GM23338 (cell line): Measurements from ENCODE around the gene NDUFAF8. TPM values are rescaled to one million over a fixed set of nuclear protein-coding genes. Genes with fewer than 3 reads are reported as not detected.
A peak's percentile ranks its signal among the peaks of the same experiment; 100 is the strongest.

ENCODE experiments used
- ATAC-seq: fragments of 200-7000 bp; cut with Tn5 transposase; 3 replicates; pipeline ENCODE4 v1.9.1; 2020
- DNase-seq: peaks from one replicate; pipeline ENCODE4 v3.0.0-alpha.2; 2015; ENCODE audit warnings: low spot score
- H2AFZ ChIP-seq: fragments of 200-600 bp; sonication (generic); 2 replicates; pipeline ENCODE4 v1.8.0; 2016; ENCODE audit warnings: antibody characterized with exemption, mild to moderate bottlenecking, moderate library complexity
- H3F3A ChIP-seq: fragments of 200-600 bp; sonication (generic); replicated peaks from 2 replicates; pipeline ENCODE4 v1.8.0; 2017; ENCODE audit warnings: antibody characterized with exemption, mixed run types, low read depth
- H3K27ac ChIP-seq: fragments of 200-600 bp; sonication (generic); 2 replicates; pipeline ENCODE4 v1.6.1; 2016; ENCODE audit warnings: low read depth
- H3K27me3 ChIP-seq: fragments of 200-600 bp; sonication (generic); 2 replicates; pipeline ENCODE4 v1.8.0; 2016; ENCODE audit warnings: mild to moderate bottlenecking, mixed run types, moderate library complexity; ENCODE audit not compliant: insufficient read depth
- H3K36me3 ChIP-seq: fragments of 200-600 bp; sonication (generic); 2 replicates; pipeline ENCODE4 v1.8.0; 2016; ENCODE audit warnings: mild to moderate bottlenecking; ENCODE audit not compliant: insufficient read depth
- H3K4me1 ChIP-seq: fragments of 200-600 bp; sonication (generic); 2 replicates; pipeline ENCODE4 v1.8.0; 2016; ENCODE audit warnings: mild to moderate bottlenecking, moderate library complexity; ENCODE audit not compliant: insufficient read depth
- H3K4me2 ChIP-seq: fragments of 200-600 bp; sonication (generic); 2 replicates; pipeline ENCODE4 v1.7.1; 2017; ENCODE audit warnings: mixed run types
- H3K4me3 ChIP-seq: fragments of 200-600 bp; sonication (generic); 2 replicates; pipeline ENCODE4 v1.6.1; 2016; ENCODE audit warnings: mixed run types
- H3K79me2 ChIP-seq: fragments of 200-600 bp; sonication (generic); replicated peaks from 2 replicates; pipeline ENCODE4 v1.8.0; 2017; ENCODE audit warnings: mild to moderate bottlenecking; ENCODE audit not compliant: insufficient read depth
- H3K9me2 ChIP-seq: fragments of 200-600 bp; sonication (generic); 2 replicates; pipeline ENCODE4 v1.8.0; 2017; ENCODE audit not compliant: insufficient read depth
- H4K20me1 ChIP-seq: fragments of 200-600 bp; sonication (generic); replicated peaks from 2 replicates; pipeline ENCODE4 v1.8.0; 2017; ENCODE audit warnings: mild to moderate bottlenecking; ENCODE audit not compliant: insufficient read depth
- H3K27ac Mint-ChIP-seq: 2 replicates; pipeline ENCODE4 v1.8.0; 2020; ENCODE audit warnings: inconsistent platforms, mild to moderate bottlenecking, moderate library complexity, mixed read lengths
- H3K27me3 Mint-ChIP-seq: 3 replicates; pipeline ENCODE4 v1.8.0; 2022; ENCODE audit warnings: low read depth, mild to moderate bottlenecking, moderate library complexity, mixed read lengths, inconsistent platforms; ENCODE audit not compliant: insufficient read depth, poor library complexity
- H3K36me3 Mint-ChIP-seq: 3 replicates; pipeline ENCODE4 v1.8.0; 2021; ENCODE audit warnings: low read depth, mild to moderate bottlenecking, inconsistent platforms, moderate library complexity, mixed read lengths
- H3K4me1 Mint-ChIP-seq: 3 replicates; pipeline ENCODE4 v1.8.0; 2020; ENCODE audit warnings: mild to moderate bottlenecking, inconsistent platforms, mixed read lengths
- H3K4me3 Mint-ChIP-seq: 3 replicates; pipeline ENCODE4 v1.8.0; 2021; ENCODE audit warnings: moderate library complexity, mild to moderate bottlenecking, inconsistent platforms, mixed read lengths
- H3K9me3 Mint-ChIP-seq: 3 replicates; pipeline ENCODE4 v1.8.0; 2020; ENCODE audit warnings: moderate library complexity, mild to moderate bottlenecking, inconsistent platforms, mixed read lengths
- EZH2 ChIP-seq: fragments of 200-600 bp; sonication (generic); IDR thresholded peaks from one replicate; pipeline ENCODE4 v1.8.0; 2017; ENCODE audit warnings: antibody characterized with exemption, mild to moderate bottlenecking, low read depth; ENCODE audit not compliant: unreplicated experiment
- EZH2phosphoT487 ChIP-seq: fragments of 200-600 bp; sonication (generic); IDR thresholded peaks from one replicate; pipeline ENCODE4 v1.8.1; 2018; ENCODE audit warnings: antibody characterized with exemption; ENCODE audit not compliant: unreplicated experiment
- POLR2AphosphoS5 ChIP-seq: IDR thresholded peaks from 2 replicates; pipeline ENCODE4 v1.6.1; 2016; ENCODE audit warnings: antibody characterized with exemption, low read depth
- polyA plus RNA-seq: library from polyadenylated mRNA; unstranded; fragments of >200 nt; fragmentation: Nextera tagmentation; extraction: Ambion mirVana; gene quantifications from 2 replicates; pipeline ENCODE4 v1.2.1, GENCODE V29; 2016
- total RNA-seq: library from RNA; depleted of rRNA; stranded (reverse); fragments of >200 nt; shearing (Covaris generic); gene quantifications from 2 replicates; pipeline ENCODE4 v1.2.3, GENCODE V29; 2014
- TF ChIP-seq, protein P1 (sequence below): IDR thresholded peaks from 2 replicates; pipeline ENCODE4 v1.6.1; 2016; ENCODE audit warnings: antibody characterized with exemption
- TF ChIP-seq, protein P2 (sequence below): fragments of 250-450 bp; sonication (Bioruptor Pico); IDR thresholded peaks from 2 replicates; pipeline ENCODE4 v1.5.0; 2020; ENCODE audit warnings: mild to moderate bottlenecking, moderate library complexity
- TF ChIP-seq, protein P3 (sequence below), 2 experiments: fragments of 200-600 bp in 1 of 2; sonication (generic) in 1 of 2; conservative IDR thresholded peaks; 2 replicates each; pipeline versions ENCODE4 v1.5.1 to v1.6.1; 2016 to 2017; ENCODE audit warnings: antibody characterized with exemption in 2 of 2, low read depth in 2 of 2, mild to moderate bottlenecking in 2 of 2, moderate library complexity in 1 of 2

NDUFAF8 gene
- total and polyA plus RNA-seq, 2 experiments from 2014 or later, result 21.5 to 156 TPM

DNA sequence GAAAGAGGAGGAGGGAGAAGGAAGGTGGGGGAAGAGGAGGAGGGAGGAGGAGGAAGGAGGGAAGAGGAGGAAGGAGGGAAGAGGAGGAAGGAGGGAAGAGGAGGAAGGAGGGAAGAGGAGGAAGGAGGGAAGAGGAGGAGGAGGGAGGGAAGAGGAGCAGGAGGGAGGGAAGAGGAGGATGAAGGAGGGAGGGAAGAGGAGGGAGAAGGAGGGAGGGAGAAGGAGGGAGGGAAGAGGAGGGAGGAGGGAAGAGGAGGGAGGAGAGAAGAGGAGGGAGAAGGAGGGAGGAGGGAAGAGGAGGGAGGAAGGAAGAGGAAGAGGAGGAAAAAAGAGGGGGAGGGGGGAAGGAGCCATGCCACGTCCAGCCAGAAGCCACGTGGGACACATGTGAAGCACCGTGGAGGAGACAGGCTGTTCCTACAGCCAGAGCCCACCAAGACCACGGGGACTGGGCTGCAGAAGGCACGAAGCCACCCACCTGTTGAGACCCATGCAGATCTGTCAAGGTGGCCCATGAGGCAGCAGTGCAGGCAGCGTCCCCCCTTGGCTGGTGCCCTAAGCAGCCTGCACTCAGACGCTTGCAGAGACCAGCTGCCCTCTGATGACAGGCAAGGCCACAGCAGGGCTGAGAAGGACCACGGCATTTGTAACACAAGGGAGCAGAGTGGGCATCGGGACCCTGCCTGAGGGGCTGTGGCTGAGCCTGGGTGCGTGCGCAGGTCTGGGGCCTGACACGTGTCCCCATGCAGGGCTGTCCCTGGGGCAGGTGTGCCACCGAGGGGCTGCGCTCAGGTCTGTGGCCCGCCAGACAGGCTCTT, 10.3 kb downstream of the NDUFAF8 start (continued):
- TF ChIP-seq EZH2 (no peak), POLR2AphosphoS5 (no peak)
- TF ChIP-seq, protein P1, sequence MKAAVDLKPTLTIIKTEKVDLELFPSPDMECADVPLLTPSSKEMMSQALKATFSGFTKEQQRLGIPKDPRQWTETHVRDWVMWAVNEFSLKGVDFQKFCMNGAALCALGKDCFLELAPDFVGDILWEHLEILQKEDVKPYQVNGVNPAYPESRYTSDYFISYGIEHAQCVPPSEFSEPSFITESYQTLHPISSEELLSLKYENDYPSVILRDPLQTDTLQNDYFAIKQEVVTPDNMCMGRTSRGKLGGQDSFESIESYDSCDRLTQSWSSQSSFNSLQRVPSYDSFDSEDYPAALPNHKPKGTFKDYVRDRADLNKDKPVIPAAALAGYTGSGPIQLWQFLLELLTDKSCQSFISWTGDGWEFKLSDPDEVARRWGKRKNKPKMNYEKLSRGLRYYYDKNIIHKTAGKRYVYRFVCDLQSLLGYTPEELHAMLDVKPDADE, result no peak
- TF ChIP-seq, protein P2, sequence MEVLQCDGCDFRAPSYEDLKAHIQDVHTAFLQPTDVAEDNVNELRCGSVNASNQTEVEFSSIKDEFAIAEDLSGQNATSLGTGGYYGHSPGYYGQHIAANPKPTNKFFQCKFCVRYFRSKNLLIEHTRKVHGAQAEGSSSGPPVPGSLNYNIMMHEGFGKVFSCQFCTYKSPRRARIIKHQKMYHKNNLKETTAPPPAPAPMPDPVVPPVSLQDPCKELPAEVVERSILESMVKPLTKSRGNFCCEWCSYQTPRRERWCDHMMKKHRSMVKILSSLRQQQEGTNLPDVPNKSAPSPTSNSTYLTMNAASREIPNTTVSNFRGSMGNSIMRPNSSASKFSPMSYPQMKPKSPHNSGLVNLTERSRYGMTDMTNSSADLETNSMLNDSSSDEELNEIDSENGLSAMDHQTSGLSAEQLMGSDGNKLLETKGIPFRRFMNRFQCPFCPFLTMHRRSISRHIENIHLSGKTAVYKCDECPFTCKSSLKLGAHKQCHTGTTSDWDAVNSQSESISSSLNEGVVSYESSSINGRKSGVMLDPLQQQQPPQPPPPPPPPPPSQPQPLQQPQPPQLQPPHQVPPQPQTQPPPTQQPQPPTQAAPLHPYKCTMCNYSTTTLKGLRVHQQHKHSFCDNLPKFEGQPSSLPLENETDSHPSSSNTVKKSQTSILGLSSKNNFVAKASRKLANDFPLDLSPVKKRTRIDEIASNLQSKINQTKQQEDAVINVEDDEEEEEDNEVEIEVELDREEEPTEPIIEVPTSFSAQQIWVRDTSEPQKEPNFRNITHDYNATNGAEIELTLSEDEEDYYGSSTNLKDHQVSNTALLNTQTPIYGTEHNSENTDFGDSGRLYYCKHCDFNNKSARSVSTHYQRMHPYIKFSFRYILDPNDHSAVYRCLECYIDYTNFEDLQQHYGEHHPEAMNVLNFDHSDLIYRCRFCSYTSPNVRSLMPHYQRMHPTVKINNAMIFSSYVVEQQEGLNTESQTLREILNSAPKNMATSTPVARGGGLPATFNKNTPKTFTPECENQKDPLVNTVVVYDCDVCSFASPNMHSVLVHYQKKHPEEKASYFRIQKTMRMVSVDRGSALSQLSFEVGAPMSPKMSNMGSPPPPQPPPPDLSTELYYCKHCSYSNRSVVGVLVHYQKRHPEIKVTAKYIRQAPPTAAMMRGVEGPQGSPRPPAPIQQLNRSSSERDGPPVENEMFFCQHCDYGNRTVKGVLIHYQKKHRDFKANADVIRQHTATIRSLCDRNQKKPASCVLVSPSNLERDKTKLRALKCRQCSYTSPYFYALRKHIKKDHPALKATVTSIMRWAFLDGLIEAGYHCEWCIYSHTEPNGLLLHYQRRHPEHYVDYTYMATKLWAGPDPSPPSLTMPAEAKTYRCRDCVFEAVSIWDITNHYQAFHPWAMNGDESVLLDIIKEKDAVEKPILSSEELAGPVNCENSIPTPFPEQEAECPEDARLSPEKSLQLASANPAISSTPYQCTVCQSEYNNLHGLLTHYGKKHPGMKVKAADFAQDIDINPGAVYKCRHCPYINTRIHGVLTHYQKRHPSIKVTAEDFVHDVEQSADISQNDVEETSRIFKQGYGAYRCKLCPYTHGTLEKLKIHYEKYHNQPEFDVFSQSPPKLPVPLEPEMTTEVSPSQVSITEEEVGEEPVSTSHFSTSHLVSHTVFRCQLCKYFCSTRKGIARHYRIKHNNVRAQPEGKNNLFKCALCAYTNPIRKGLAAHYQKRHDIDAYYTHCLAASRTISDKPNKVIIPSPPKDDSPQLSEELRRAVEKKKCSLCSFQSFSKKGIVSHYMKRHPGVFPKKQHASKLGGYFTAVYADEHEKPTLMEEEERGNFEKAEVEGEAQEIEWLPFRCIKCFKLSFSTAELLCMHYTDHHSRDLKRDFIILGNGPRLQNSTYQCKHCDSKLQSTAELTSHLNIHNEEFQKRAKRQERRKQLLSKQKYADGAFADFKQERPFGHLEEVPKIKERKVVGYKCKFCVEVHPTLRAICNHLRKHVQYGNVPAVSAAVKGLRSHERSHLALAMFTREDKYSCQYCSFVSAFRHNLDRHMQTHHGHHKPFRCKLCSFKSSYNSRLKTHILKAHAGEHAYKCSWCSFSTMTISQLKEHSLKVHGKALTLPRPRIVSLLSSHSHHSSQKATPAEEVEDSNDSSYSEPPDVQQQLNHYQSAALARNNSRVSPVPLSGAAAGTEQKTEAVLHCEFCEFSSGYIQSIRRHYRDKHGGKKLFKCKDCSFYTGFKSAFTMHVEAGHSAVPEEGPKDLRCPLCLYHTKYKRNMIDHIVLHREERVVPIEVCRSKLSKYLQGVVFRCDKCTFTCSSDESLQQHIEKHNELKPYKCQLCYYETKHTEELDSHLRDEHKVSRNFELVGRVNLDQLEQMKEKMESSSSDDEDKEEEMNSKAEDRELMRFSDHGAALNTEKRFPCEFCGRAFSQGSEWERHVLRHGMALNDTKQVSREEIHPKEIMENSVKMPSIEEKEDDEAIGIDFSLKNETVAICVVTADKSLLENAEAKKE (CRISPR knock-in tag), result no peak

DNA sequence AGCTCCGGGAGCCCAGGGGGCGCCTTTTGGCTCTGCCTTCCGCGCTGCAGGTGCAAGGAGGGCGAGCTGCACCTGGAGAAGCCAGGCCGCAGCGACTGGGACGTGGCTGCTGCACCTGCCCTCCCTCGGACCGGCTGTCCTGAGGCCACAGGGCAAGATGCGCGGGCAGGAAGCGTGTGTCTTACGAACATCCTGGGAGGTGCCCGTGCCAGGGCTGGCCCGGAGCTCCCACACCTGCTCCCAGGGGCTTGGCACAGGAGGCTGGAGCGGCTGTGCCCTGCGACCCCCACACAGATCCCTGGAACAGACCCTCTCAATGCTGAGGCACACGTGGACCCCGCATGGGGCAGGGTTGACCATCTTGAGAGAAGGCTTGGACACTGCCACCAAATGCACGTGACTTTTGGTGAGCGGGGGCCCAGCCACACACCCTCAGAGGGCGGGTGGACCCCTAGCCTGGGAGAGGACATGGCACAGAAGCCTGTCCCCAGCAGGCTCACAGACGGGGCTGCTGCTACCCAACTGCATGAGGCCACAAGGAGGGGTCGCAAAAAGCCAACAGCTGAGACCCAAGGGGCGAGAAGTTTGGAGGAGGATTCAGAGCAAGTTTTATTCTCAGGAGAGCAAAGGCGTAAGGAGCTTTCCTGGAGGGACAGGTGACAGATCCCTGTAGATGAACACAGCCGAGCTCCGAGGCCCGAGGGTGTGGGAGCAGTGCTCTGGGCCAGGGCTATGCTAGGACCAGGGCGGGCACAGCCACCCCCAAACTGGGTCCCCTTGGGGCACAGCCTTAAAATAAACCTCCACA, 11.4 kb downstream of the NDUFAF8 start:
- TF ChIP-seq, protein P3, sequence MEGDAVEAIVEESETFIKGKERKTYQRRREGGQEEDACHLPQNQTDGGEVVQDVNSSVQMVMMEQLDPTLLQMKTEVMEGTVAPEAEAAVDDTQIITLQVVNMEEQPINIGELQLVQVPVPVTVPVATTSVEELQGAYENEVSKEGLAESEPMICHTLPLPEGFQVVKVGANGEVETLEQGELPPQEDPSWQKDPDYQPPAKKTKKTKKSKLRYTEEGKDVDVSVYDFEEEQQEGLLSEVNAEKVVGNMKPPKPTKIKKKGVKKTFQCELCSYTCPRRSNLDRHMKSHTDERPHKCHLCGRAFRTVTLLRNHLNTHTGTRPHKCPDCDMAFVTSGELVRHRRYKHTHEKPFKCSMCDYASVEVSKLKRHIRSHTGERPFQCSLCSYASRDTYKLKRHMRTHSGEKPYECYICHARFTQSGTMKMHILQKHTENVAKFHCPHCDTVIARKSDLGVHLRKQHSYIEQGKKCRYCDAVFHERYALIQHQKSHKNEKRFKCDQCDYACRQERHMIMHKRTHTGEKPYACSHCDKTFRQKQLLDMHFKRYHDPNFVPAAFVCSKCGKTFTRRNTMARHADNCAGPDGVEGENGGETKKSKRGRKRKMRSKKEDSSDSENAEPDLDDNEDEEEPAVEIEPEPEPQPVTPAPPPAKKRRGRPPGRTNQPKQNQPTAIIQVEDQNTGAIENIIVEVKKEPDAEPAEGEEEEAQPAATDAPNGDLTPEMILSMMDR (conservative IDR thresholded peaks at IDR 0.05; ENCODE audit: low read depth in 2 of 2), result 0 out of 4 replicates have a peak, but pooled peaks of 1 of the 2 experiments have one; percentile 15
- no peak for TF ChIP-seq EZH2phosphoT487
- ATAC-seq, result no peak
- no peaks in the 10 kb centered on the region for H3K79me2 ChIP-seq
- H4K20me1 ChIP-seq, result no peaks in the 10 kb centered on the region; the same call in 1 of the 2 replicates
- no peak for DNase-seq
- peaks cover 6% of the 10 kb centered on the region; the same call in 2 of the 3 replicates for H3K36me3 Mint-ChIP-seq
- H3K4me1 ChIP-seq, result peaks cover 3% of the 10 kb centered on the region; the same call in 1 of the 2 replicates
- no peaks in the 10 kb centered on the region for H3K36me3 ChIP-seq
- H3K4me1 Mint-ChIP-seq, result peaks cover 27% of the 10 kb centered on the region
- no peak overlapping the region for H3K4me2 ChIP-seq
- peaks cover 2% of the 10 kb centered on the region; the same call in 1 of the 2 replicates for H3F3A ChIP-seq
- no peak overlapping the region for H3K27ac Mint-ChIP-seq
- H3K9me2 ChIP-seq, result peaks cover 5% of the 10 kb centered on the region
- H3K27me3 Mint-ChIP-seq, result peaks cover 22% of the 10 kb centered on the region
- H2AFZ ChIP-seq, result no peak overlapping the region
- no peak overlapping the region for H3K4me3 ChIP-seq
- peaks cover 3% of the 10 kb centered on the region; the same call in 1 of the 3 replicates for H3K9me3 Mint-ChIP-seq
- no peaks in the 10 kb centered on the region for H3K27me3 ChIP-seq
- no peak overlapping the region for H3K27ac ChIP-seq
- no peak overlapping the region for H3K4me3 Mint-ChIP-seq
